WTC11 (cell line): ENCODE measurements around the gene DSEL.

Experiments
- ATF2 ChIP-seq: sonication (generic); formaldehyde crosslinking; IDR thresholded peaks from 2 replicates; pipeline ENCODE4 v1.8.1; 2022; ENCODE audit warnings: low read depth, missing genetic modification reagents, borderline replicate concordance
- CREM ChIP-seq: sonication (generic); formaldehyde crosslinking; IDR thresholded peaks from 2 replicates; pipeline ENCODE4 v1.8.1; 2022; ENCODE audit warnings: mild to moderate bottlenecking, missing genetic modification reagents, moderate library complexity
- CTCF ChIP-seq: fragments of 200-600 bp; IDR thresholded peaks from 2 replicates; pipeline ENCODE4 v1.8.0; 2022; ENCODE audit warnings: antibody characterized with exemption
- JUN ChIP-seq: sonication (generic); formaldehyde crosslinking; IDR thresholded peaks from 2 replicates; pipeline ENCODE4 v1.8.0; 2023; ENCODE audit warnings: mild to moderate bottlenecking, missing genetic modification reagents
- NFYB ChIP-seq: sonication (generic); formaldehyde crosslinking; conservative IDR thresholded peaks from 2 replicates; pipeline ENCODE4 v1.8.0; 2022; ENCODE audit warnings: low read depth, missing genetic modification reagents
- SMAD3 ChIP-seq: sonication (generic); formaldehyde crosslinking; IDR thresholded peaks from 2 replicates; pipeline ENCODE4 v1.8.0; 2022; ENCODE audit warnings: missing genetic modification reagents, mild to moderate bottlenecking, borderline replicate concordance
- SP1 ChIP-seq: sonication (generic); formaldehyde crosslinking; conservative IDR thresholded peaks from 2 replicates; pipeline ENCODE4 v1.8.1; 2022; ENCODE audit warnings: missing genetic modification reagents
- TEAD1 ChIP-seq: sonication (generic); formaldehyde crosslinking; IDR thresholded peaks from 2 replicates; pipeline ENCODE4 v1.8.0; 2022; ENCODE audit warnings: mild to moderate bottlenecking, missing genetic modification reagents
- ZBTB21 ChIP-seq: sonication (generic); formaldehyde crosslinking; IDR thresholded peaks from 2 replicates; pipeline ENCODE4 v1.8.1; 2023; ENCODE audit warnings: mild to moderate bottlenecking, missing genetic modification reagents, borderline replicate concordance
- ZNF121 ChIP-seq: sonication (generic); formaldehyde crosslinking; IDR thresholded peaks from 2 replicates; pipeline ENCODE4 v1.8.0; 2023; ENCODE audit warnings: missing genetic modification reagents
- ZNF396 ChIP-seq: fragments of 250-450 bp; sonication (Bioruptor Pico); IDR thresholded peaks from 2 replicates; pipeline ENCODE4 v1.8.0; 2021; ENCODE audit warnings: mild to moderate bottlenecking, moderate library complexity, borderline replicate concordance

DNA sequence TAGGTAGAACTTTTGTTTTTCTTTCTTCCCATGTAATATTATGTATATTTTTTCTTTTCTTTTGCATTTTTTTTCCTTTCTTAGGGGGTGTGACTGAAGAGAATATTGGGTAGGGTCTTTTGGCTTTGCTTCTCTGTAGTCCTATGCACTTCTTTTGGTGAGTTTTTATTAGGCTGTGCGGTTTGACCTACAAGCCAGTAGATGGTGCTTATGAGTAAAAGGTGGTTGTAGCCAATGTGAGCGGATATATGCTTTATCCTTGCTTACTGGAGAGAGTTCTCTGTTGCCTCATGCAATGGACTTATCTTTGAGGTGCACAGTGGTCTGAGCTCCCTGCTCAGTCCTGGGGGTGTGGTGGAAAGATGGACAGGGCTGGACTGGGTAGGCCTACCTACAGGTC, 52.7 kb downstream of the DSEL start:
- TF ChIP-seq CTCF (no peak), SMAD3 (no peak), NFYB (no peak), ZNF396 (no peak), CREM (CRISPR knock-in tag) (no peak), JUN (CRISPR knock-in tag) (no peak), ZNF121 (no peak), ATF2 (CRISPR knock-in tag) (no peak), SP1 (no peak), ZBTB21 (CRISPR knock-in tag) (no peak), TEAD1 (CRISPR knock-in tag) (no peak)
